ENCODE measurements around the gene RNF38.
"Not testable (repeated sequence)": the region's sequence is repeated elsewhere in the genome, so short reads cannot be mapped to it uniquely, and the experiment has no call there.

RNF38 gene

GRCh38 chr9:36409076-36409475, 9.0 kb upstream of the RNF38 start:
- H3K27ac ChIP-seq, result not testable (repeated sequence)

GRCh38 chr9:36407122-36407723, 7.2 kb upstream of the RNF38 start:
- Histone ChIP-seq H3K4me3 (no peak overlapping the region), H3K27ac (no peak overlapping the region)

More at GRCh38 chr9:36409076-36409475, 9.0 kb upstream of the RNF38 start:
- not testable (repeated sequence) for H3K4me3 ChIP-seq

GRCh38 chr9:36402536-36402935, 2.5 kb upstream of the RNF38 start:
- Histone ChIP-seq H3K27ac (peak overlapping the region in 1 of 21 experiments; percentile 27), H3K4me3 (no peak overlapping the region)

GRCh38 chr9:36401897-36402480, 1.9 kb upstream of the RNF38 start:
- Histone ChIP-seq H3K27ac (peak overlapping the region in 10 of 21 experiments; percentile 4 to 97 (median 91)), H3K4me3 (no peak overlapping the region)

GRCh38 chr9:36401164-36401740, 1.2 kb upstream of the RNF38 start:
- H3K4me3 ChIP-seq, result peak overlapping the region; percentile 74 to 96 (median 88)
- peak overlapping the region; percentile 58 to 98 (median 91) for H3K27ac ChIP-seq

GRCh38 chr9:36400332-36401163, 479 bp upstream of the RNF38 start:
- Histone ChIP-seq H3K27ac (peak overlapping the region; percentile 58 to 98 (median 91)), H3K4me3 (peak overlapping the region; percentile 74 to 96 (median 88))

- H3K4me3 ChIP-seq, result peak overlapping the region in 1 of 7 experiments; percentile 88
- peak overlapping the region in 1 of 21 experiments; percentile 29 for H3K27ac ChIP-seq
Observed at GRCh38 chr9:36398745-36399144, 1.3 kb downstream of the RNF38 start.

- Histone ChIP-seq H3K27ac (no peak overlapping the region), H3K4me3 (no peak overlapping the region)
Observed at GRCh38 chr9:36396985-36397384, 3.1 kb downstream of the RNF38 start.

- no peak overlapping the region for H3K27ac ChIP-seq
- no peak overlapping the region for H3K4me3 ChIP-seq
Observed at GRCh38 chr9:36392489-36392888, 7.6 kb downstream of the RNF38 start.

GRCh38 chr9:36389590-36389989, 10.5 kb downstream of the RNF38 start:
- Histone ChIP-seq H3K27ac (no peak overlapping the region), H3K4me3 (no peak overlapping the region)

- not testable (repeated sequence) for H3K27ac ChIP-seq, H3K4me3 ChIP-seq
Observed at GRCh38 chr9:36386396-36386965, 13.6 kb downstream of the RNF38 start.

GRCh38 chr9:36382484-36382883, 17.6 kb downstream of the RNF38 start:
- H3K27ac ChIP-seq, result peak overlapping the region in 1 of 21 experiments; percentile 38

GRCh38 chr9:36364577-36364976, 35.5 kb downstream of the RNF38 start:
- no peak overlapping the region for H3K27ac ChIP-seq
- H3K4me3 ChIP-seq, result no peak overlapping the region

More at GRCh38 chr9:36382484-36382883, 17.6 kb downstream of the RNF38 start:
- H3K4me3 ChIP-seq, result no peak overlapping the region

GRCh38 chr9:36363448-36363847, 36.6 kb downstream of the RNF38 start:
- Histone ChIP-seq H3K27ac (no peak overlapping the region), H3K4me3 (no peak overlapping the region)

- no peak overlapping the region for H3K27ac ChIP-seq
- no peak overlapping the region for H3K4me3 ChIP-seq
Observed at GRCh38 chr9:36358486-36358885, 41.6 kb downstream of the RNF38 start.

- Histone ChIP-seq H3K27ac (no peak overlapping the region), H3K4me3 (no peak overlapping the region)
Observed at GRCh38 chr9:36357639-36358038, 42.4 kb downstream of the RNF38 start.

- Histone ChIP-seq H3K27ac (no peak overlapping the region), H3K4me3 (no peak overlapping the region)
Observed at GRCh38 chr9:36346569-36346968, 53.5 kb downstream of the RNF38 start.

GRCh38 chr9:36345103-36345846, 54.8 kb downstream of the RNF38 start:
- no peak overlapping the region for H3K4me3 ChIP-seq

GRCh38 chr9:36341936-36342577, 58.0 kb downstream of the RNF38 start:
- H3K27ac ChIP-seq, result no peak overlapping the region
- H3K4me3 ChIP-seq, result no peak overlapping the region

More at GRCh38 chr9:36345103-36345846, 54.8 kb downstream of the RNF38 start:
- H3K27ac ChIP-seq, result no peak overlapping the region
